ENCODE results near the gene CYBB. TPM values are rescaled to one million over a fixed set of nuclear protein-coding genes. Genes with fewer than 3 reads are reported as not detected.

The CYBB gene
- total RNA-seq, 2 experiments from 2014 or later = 1.6 TPM

DNA sequence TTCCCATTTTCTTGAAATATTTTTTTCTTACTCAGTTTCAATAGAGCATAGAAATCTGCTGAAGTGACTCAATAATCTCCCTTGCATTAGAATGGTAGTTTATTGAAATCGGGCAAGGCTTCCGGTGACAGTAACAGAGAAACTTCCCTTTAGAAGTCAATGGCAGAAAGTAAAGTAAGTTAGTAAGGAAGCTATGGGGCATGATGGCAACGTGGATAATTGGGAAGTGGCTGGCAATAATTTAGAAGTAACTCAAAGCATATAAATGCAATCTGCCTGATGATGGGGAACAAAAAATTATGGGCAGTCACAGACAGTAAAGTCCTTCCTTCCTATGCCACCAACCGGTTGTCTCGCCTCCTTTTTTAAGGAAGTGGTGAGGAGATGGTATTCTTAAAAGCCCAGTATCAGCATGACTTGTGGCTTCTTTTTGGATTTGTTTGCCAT lies 7.6 kb downstream of the CYBB start:
- Histone ChIP-seq H3K36me3 (ENCODE audit: insufficient read depth, low read length) (no peaks in the 10 kb centered on the region), H3K4me1 (ENCODE audit: insufficient read depth, low read length) (peaks cover 17% of the 10 kb centered on the region), H3K4me3 (ENCODE audit: low read length) (no peak overlapping the region), H3K9me3 (ENCODE audit: control insufficient read depth in 1 of 2, insufficient read depth in 1 of 2, low read length in 2 of 2) (no peaks in the 10 kb centered on the region), H3K27me3 (ENCODE audit: control insufficient read depth in 1 of 2, insufficient read depth in 2 of 2, low read length in 2 of 2) (no peaks in the 10 kb centered on the region), H3K27ac (ENCODE audit: low read depth in 1 of 2, low read length in 2 of 2) (no peak overlapping the region)
- ChIA-PET CTCF (no interaction called here), POLR2A (interaction anchor here (0.8 to 1.0 kb wide), 2 partner anchors 9 to 24 kb away, joined by 3 read pairs; no protein-coding TSS in a partner anchor)
- intact Hi-C loops (cut with DNase I, micrococcal nuclease) = loop anchor here in 1 of 2 experiments (5.0 kb wide), 2 partner anchors 35 kb away; no protein-coding TSS in a partner anchor
- H3K9me3 Mint-ChIP-seq = no peaks in the 10 kb centered on the region
- DNase-seq (peak in 3 of 14 experiments; percentile 19 to 35 (median 20)), ATAC-seq (ENCODE audit: poor library complexity) (no peak)
- H3K4me1 Mint-ChIP-seq (ENCODE audit: low read depth) = peaks cover 45% of the 10 kb centered on the region
- H3K4me3 Mint-ChIP-seq = peak overlapping the region; percentile 4
- no peak for TF ChIP-seq CTCF (IDR thresholded peaks at IDR 0.05)
- H3K27ac Mint-ChIP-seq = peak overlapping the region; percentile 82
- no peaks in the 10 kb centered on the region for H3K36me3 Mint-ChIP-seq (ENCODE audit: low read depth)
- no peaks in the 10 kb centered on the region for H3K27me3 Mint-ChIP-seq

GRCh38 chrX:37796310-37796709 lies 16.5 kb downstream of the CYBB start:
- Mint-ChIP-seq H3K27ac (no peak overlapping the region), H3K9me3 (no peaks in the 10 kb centered on the region), H3K36me3 (ENCODE audit: low read depth) (no peaks in the 10 kb centered on the region), H3K4me1 (ENCODE audit: low read depth) (peaks cover 27% of the 10 kb centered on the region), H3K27me3 (no peaks in the 10 kb centered on the region), H3K4me3 (no peak overlapping the region)
- ChIA-PET POLR2A (no interaction called here), CTCF (no interaction called here)
- DNase-seq = no peak
- Histone ChIP-seq H3K36me3 (ENCODE audit: insufficient read depth, low read length) (no peaks in the 10 kb centered on the region), H3K4me3 (ENCODE audit: low read length) (no peak overlapping the region), H3K4me1 (ENCODE audit: insufficient read depth, low read length) (peaks cover 6% of the 10 kb centered on the region), H3K27ac (ENCODE audit: low read depth in 1 of 2, low read length in 2 of 2) (no peak overlapping the region), H3K27me3 (ENCODE audit: control insufficient read depth in 1 of 2, insufficient read depth in 2 of 2, low read length in 2 of 2) (no peaks in the 10 kb centered on the region), H3K9me3 (ENCODE audit: control insufficient read depth in 1 of 2, insufficient read depth in 1 of 2, low read length in 2 of 2) (no peaks in the 10 kb centered on the region)
- TF ChIP-seq CTCF (IDR thresholded peaks at IDR 0.05) = no peak
- intact Hi-C loops (cut with DNase I, micrococcal nuclease) = no loop called here
- ATAC-seq (ENCODE audit: poor library complexity) = no peak

DNA sequence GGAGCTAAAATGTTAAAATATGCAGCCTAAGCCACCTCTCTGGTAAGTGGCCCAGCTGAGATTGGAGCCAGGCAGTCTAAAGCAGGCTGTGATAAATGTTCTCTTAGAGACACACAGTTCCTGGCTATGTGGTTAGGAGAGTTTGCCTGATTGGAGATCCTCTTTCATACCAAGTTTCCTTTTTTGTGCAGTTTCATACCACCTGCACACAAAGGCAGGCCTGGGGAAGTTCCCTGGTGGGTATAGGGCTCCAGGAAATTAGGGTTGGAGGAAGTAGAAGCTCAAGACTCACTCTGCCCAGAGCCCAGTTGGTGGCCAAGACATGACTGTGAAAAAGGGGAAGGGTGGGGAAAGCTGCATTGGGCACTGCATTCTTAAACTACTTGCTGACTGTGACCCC lies 16.9 kb downstream of the CYBB start:
- no peaks in the 10 kb centered on the region for H3K36me3 Mint-ChIP-seq (ENCODE audit: low read depth)
- Histone ChIP-seq H3K4me1 (ENCODE audit: insufficient read depth, low read length) (peaks cover 6% of the 10 kb centered on the region), H3K27ac (ENCODE audit: low read depth in 1 of 2, low read length in 2 of 2) (no peak overlapping the region), H3K27me3 (ENCODE audit: control insufficient read depth in 1 of 2, insufficient read depth in 2 of 2, low read length in 2 of 2) (no peaks in the 10 kb centered on the region), H3K36me3 (ENCODE audit: insufficient read depth, low read length) (no peaks in the 10 kb centered on the region), H3K4me3 (ENCODE audit: low read length) (no peak overlapping the region), H3K9me3 (ENCODE audit: control insufficient read depth in 1 of 2, insufficient read depth in 1 of 2, low read length in 2 of 2) (no peaks in the 10 kb centered on the region)
- no peak overlapping the region for H3K4me3 Mint-ChIP-seq
- DNase-seq (peak in 3 of 14 experiments; percentile 18 to 57 (median 47)), ATAC-seq (ENCODE audit: poor library complexity) (no peak)
- peak overlapping the region; percentile 42 for H3K27ac Mint-ChIP-seq
- TF ChIP-seq CTCF (IDR thresholded peaks at IDR 0.05) = no peak
- intact Hi-C loops (cut with DNase I, micrococcal nuclease) = no loop called here
- POLR2A ChIA-PET = no interaction called here
- no peaks in the 10 kb centered on the region for H3K9me3 Mint-ChIP-seq
- CTCF ChIA-PET = no interaction called here
- peaks cover 27% of the 10 kb centered on the region for H3K4me1 Mint-ChIP-seq (ENCODE audit: low read depth)
- no peaks in the 10 kb centered on the region for H3K27me3 Mint-ChIP-seq
